Endodermal cell (in vitro differentiated cells): ENCODE measurements around the gene IAH1. TPM values are rescaled to one million over a fixed set of nuclear protein-coding genes. Genes with fewer than 3 reads are reported as not detected.

Source experiments
- DNase-seq: peaks from one replicate; pipeline ENCODE4 v3.0.0-alpha.2; 2017
- H3K27ac ChIP-seq: 2 replicates; pipeline ENCODE4 v1.5.1; 2013; ENCODE audit warnings: mild to moderate bottlenecking, low read depth, low read length, moderate library complexity
- H3K27me3 ChIP-seq: 2 replicates; pipeline ENCODE4 v1.6.1; 2013; ENCODE audit warnings: mild to moderate bottlenecking, low read length, moderate library complexity; ENCODE audit not compliant: insufficient read depth, control insufficient read depth, poor library complexity, severe bottlenecking
- H3K36me3 ChIP-seq: 2 replicates; pipeline ENCODE4 v1.7.0; 2013; ENCODE audit warnings: mild to moderate bottlenecking, low read length, moderate library complexity; ENCODE audit not compliant: control insufficient read depth, insufficient read depth
- H3K4me1 ChIP-seq: one replicate; pipeline ENCODE4 v1.7.0; 2013; ENCODE audit warnings: low read length; ENCODE audit not compliant: control insufficient read depth, insufficient read depth
- H3K4me3 ChIP-seq: 2 replicates; pipeline ENCODE4 v1.5.1; 2013; ENCODE audit warnings: mild to moderate bottlenecking, low read length, moderate library complexity
- H3K9ac ChIP-seq: 2 replicates; pipeline ENCODE4 v1.6.1; 2013; ENCODE audit warnings: mild to moderate bottlenecking, low read length, moderate library complexity; ENCODE audit not compliant: poor library complexity, severe bottlenecking; ENCODE audit errors: extremely low read depth
- H3K9me3 ChIP-seq: 2 replicates; pipeline ENCODE4 v1.6.1; 2013; ENCODE audit warnings: mild to moderate bottlenecking, low read length, moderate library complexity; ENCODE audit not compliant: control insufficient read depth
- H3K27ac Mint-ChIP-seq: 2 replicates; pipeline ENCODE4 v1.8.0; 2020; ENCODE audit warnings: mixed read lengths
- H3K27me3 Mint-ChIP-seq: 2 replicates; pipeline ENCODE4 v1.8.0; 2021; ENCODE audit warnings: mild to moderate bottlenecking, mixed read lengths; ENCODE audit not compliant: insufficient read depth
- H3K36me3 Mint-ChIP-seq: 2 replicates; pipeline ENCODE4 v1.8.0; 2020; ENCODE audit warnings: low read depth, mixed read lengths
- H3K4me1 Mint-ChIP-seq: 2 replicates; pipeline ENCODE4 v1.8.0; 2020; ENCODE audit warnings: mixed read lengths
- H3K4me3 Mint-ChIP-seq: 2 replicates; pipeline ENCODE4 v1.8.0; 2020; ENCODE audit warnings: mild to moderate bottlenecking, moderate library complexity, mixed read lengths
- H3K9me3 Mint-ChIP-seq: 2 replicates; pipeline ENCODE4 v1.8.0; 2020; ENCODE audit warnings: mild to moderate bottlenecking, mixed read lengths
- CTCF ChIP-seq: fragments of 200-600 bp; sonication (generic); conservative IDR thresholded peaks from 2 replicates; pipeline ENCODE4 v1.5.0; 2021; ENCODE audit warnings: antibody characterized with exemption, mild to moderate bottlenecking
- WGBS, 2 experiments: methylation state at CpG; one replicate each; pipeline versions ENCODE4 v1.1.5 to v1.1.7; 2013; ENCODE audit warnings: missing lambda C conversion rate in 2 of 2, mixed read lengths in 1 of 2; ENCODE audit not compliant: insufficient coverage in 1 of 2, insufficient read length in 1 of 2; 5-methylcytosine and 5-hydroxymethylcytosine counted together
- total RNA-seq, 2 donors: library from RNA; stranded (reverse); fragmentation: NEBNext Ultra II Directional in 1 of 2; extraction: Animal tissue kit (Norgen Biotek cat#: 25700) in 1 of 2; gene quantifications; 2 replicates in 1 of 2; 3 replicates in 1 of 2; pipeline ENCODE4 v1.2.1, GENCODE V29; 2021

The IAH1 gene
- total RNA-seq, 2 donors from 2014 or later: 33.6 to 50.6 TPM

- WGBS, 2 experiments: 91 to 92% methylated on average over 24 of the region's 24 CpGs
- Mint-ChIP-seq H3K4me1 (peaks cover 17% of the 10 kb centered on the region), H3K9me3 (peaks cover 15% of the 10 kb centered on the region), H3K27me3 (no peaks in the 10 kb centered on the region), H3K4me3 (peak overlapping the region; percentile 70), H3K27ac (no peak overlapping the region), H3K36me3 (peaks cover 47% of the 10 kb centered on the region)
- no peak overlapping the region for H3K27ac ChIP-seq
- peak; percentile 67 for TF ChIP-seq CTCF
- peaks cover 46% of the 10 kb centered on the region for H3K36me3 ChIP-seq
- peak; percentile 88 for DNase-seq
- H3K27me3 ChIP-seq: no peaks in the 10 kb centered on the region
- H3K4me1 ChIP-seq: no peaks in the 10 kb centered on the region
- H3K9ac ChIP-seq: no peak overlapping the region
- no peak overlapping the region for H3K4me3 ChIP-seq
- peaks cover 16% of the 10 kb centered on the region for H3K9me3 ChIP-seq
Measured at GRCh38 chr2:9473308-9473984, 905 bp upstream of the IAH1 start.

- Histone ChIP-seq H3K27me3 (no peaks in the 10 kb centered on the region), H3K27ac (no peak overlapping the region), H3K9me3 (peaks cover 16% of the 10 kb centered on the region), H3K9ac (no peak overlapping the region), H3K36me3 (peaks cover 46% of the 10 kb centered on the region), H3K4me1 (no peaks in the 10 kb centered on the region), H3K4me3 (no peak overlapping the region)
- WGBS, 2 experiments: 92 to 95% methylated on average over 9 to 39 of the region's 39 CpGs
- H3K4me3 Mint-ChIP-seq: peak overlapping the region; percentile 70
- H3K36me3 Mint-ChIP-seq: peaks cover 50% of the 10 kb centered on the region
- no peaks in the 10 kb centered on the region for H3K27me3 Mint-ChIP-seq
- no peak for TF ChIP-seq CTCF
- peaks cover 18% of the 10 kb centered on the region for H3K4me1 Mint-ChIP-seq
- no peak for DNase-seq
- peaks cover 15% of the 10 kb centered on the region for H3K9me3 Mint-ChIP-seq
- H3K27ac Mint-ChIP-seq: no peak overlapping the region
Measured at GRCh38 chr2:9473985-9474360, 378 bp upstream of the IAH1 start.

GRCh38 chr2:9477914-9478313 is 3.6 kb downstream of the IAH1 start:
- H3K9me3 ChIP-seq: peaks cover 16% of the 10 kb centered on the region
- H3K9ac ChIP-seq: no peak overlapping the region
- 93 to 95% methylated on average over 7 of the region's 7 CpGs for WGBS, 2 experiments
- TF ChIP-seq CTCF: no peak
- no peak overlapping the region for H3K4me3 ChIP-seq
- H3K27ac Mint-ChIP-seq: no peak overlapping the region
- H3K27me3 Mint-ChIP-seq: no peaks in the 10 kb centered on the region
- peaks cover 43% of the 10 kb centered on the region for H3K36me3 ChIP-seq
- no peak overlapping the region for H3K27ac ChIP-seq
- no peaks in the 10 kb centered on the region for H3K4me1 ChIP-seq
- H3K27me3 ChIP-seq: no peaks in the 10 kb centered on the region
- peaks cover 15% of the 10 kb centered on the region for H3K9me3 Mint-ChIP-seq
- no peak overlapping the region for H3K4me3 Mint-ChIP-seq
- no peak for DNase-seq
- peaks cover 18% of the 10 kb centered on the region for H3K4me1 Mint-ChIP-seq
- H3K36me3 Mint-ChIP-seq: peaks cover 54% of the 10 kb centered on the region
